HAP-1 (cell line): ENCODE measurements around the gene NPLOC4.

Experiments
- DNase-seq, 2 experiments: peaks; one replicate each; pipeline ENCODE4 v3.0.0-alpha.2; 2016 to 2020; ENCODE audit warnings: low spot score in 2 of 2
- H3K27me3 ChIP-seq: fragments of 250-450 bp; sonication (Bioruptor Pico); 2 replicates; pipeline ENCODE4 v1.5.1; 2020; ENCODE audit warnings: low read depth, mild to moderate bottlenecking, moderate library complexity
- H3K36me3 ChIP-seq: fragments of 250-450 bp; sonication (Bioruptor Pico); replicated peaks from 2 replicates; pipeline ENCODE4 v1.5.1; 2020; ENCODE audit warnings: mild to moderate bottlenecking
- H3K4me1 ChIP-seq: fragments of 250-450 bp; sonication (Bioruptor Pico); 2 replicates; pipeline ENCODE4 v1.5.1; 2020; ENCODE audit warnings: mild to moderate bottlenecking
- H3K4me3 ChIP-seq: fragments of 250-450 bp; sonication (Bioruptor Pico); 2 replicates; pipeline ENCODE4 v1.5.1; 2020; ENCODE audit warnings: mild to moderate bottlenecking, moderate library complexity
- H3K9me3 ChIP-seq: fragments of 250-450 bp; sonication (Bioruptor Pico); 2 replicates; pipeline ENCODE4 v1.5.1; 2020; ENCODE audit warnings: mild to moderate bottlenecking, moderate library complexity
- in situ Hi-C: fragments of 300-500 bp; cut with MboI; formaldehyde crosslinking; loops from 3 replicates; pipeline ENCODE4 v1.14.3; 2020; ENCODE audit warnings: low sequenced_read_pairs, inconsistent platforms, mixed read lengths

The NPLOC4 gene

GRCh38 chr17:81553018-81553615, 83.8 kb downstream of the NPLOC4 start:
- in situ Hi-C loops, result no loop called here
- Histone ChIP-seq H3K9me3 (no peaks in the 10 kb centered on the region), H3K36me3 (peaks cover 41% of the 10 kb centered on the region), H3K4me1 (peaks cover 6% of the 10 kb centered on the region), H3K4me3 (peak overlapping the region; percentile 97), H3K27me3 (no peaks in the 10 kb centered on the region)
- DNase-seq, result peak; percentile 89 to 94

- peak within 1 kb of the TSS; percentile 97 for H3K4me3 ChIP-seq
- peaks cover 6% of the 10 kb centered on the region for H3K4me1 ChIP-seq
- DNase-seq, result peak; percentile 64 to 85
- in situ Hi-C loops, result no loop called here
- no peaks in the 10 kb centered on the region for H3K9me3 ChIP-seq
- peaks cover 43% of the 10 kb centered on the region for H3K36me3 ChIP-seq
- H3K27me3 ChIP-seq, result no peaks in the 10 kb centered on the region
Measured at GRCh38 chr17:81552244-81553017, 84.5 kb downstream of the NPLOC4 start, which contains the start of gene FAAP100. FAAP100 (minus strand) TSS chr17:81552353; CDS start chr17:81552330, 23 bp downstream.

GRCh38 chr17:81551458-81552243, 85.3 kb downstream of the NPLOC4 start:
- peaks cover 43% of the 10 kb centered on the region for H3K36me3 ChIP-seq
- DNase-seq, result no peak
- no peaks in the 10 kb centered on the region for H3K9me3 ChIP-seq
- peaks cover 6% of the 10 kb centered on the region for H3K4me1 ChIP-seq
- in situ Hi-C loops, result no loop called here
- H3K27me3 ChIP-seq, result no peaks in the 10 kb centered on the region
- peak overlapping the region; percentile 97 for H3K4me3 ChIP-seq

DNA sequence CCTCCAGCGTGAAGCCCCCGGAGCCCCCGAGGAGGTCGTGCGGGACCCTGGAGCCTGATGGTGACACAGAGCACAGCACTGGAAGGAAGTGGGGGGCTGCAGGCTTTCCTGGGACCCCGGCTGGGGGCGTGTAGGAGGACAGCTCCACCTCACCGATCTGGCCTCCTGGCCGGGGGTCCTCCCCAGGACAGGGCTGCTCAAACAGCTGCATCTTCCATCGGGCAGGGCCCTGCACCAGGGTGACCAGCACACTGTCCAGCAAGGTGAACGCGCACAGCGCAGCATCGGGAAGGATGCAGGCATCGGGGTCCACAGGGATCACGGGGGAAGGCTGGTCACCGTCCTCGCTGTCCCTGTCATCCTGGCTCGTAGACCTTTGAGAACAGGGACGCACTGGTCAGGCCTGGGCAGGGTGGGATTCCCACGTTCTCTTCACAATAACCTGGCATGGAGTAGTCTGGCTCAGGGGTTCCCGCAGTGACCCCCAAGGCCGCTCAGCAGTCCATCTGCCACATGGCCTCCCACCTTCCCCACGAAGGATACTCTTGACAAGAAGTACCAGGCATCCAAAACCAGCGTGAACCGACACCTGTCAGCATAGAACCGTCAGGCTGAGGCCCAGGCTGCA, 86.0 kb downstream of the NPLOC4 start:
- H3K36me3 ChIP-seq, result peaks cover 46% of the 10 kb centered on the region
- H3K4me1 ChIP-seq, result peaks cover 6% of the 10 kb centered on the region
- H3K4me3 ChIP-seq, result peak overlapping the region; percentile 97
- DNase-seq, result no peak
- in situ Hi-C loops, result no loop called here
- no peaks in the 10 kb centered on the region for H3K9me3 ChIP-seq
- no peaks in the 10 kb centered on the region for H3K27me3 ChIP-seq

DNA sequence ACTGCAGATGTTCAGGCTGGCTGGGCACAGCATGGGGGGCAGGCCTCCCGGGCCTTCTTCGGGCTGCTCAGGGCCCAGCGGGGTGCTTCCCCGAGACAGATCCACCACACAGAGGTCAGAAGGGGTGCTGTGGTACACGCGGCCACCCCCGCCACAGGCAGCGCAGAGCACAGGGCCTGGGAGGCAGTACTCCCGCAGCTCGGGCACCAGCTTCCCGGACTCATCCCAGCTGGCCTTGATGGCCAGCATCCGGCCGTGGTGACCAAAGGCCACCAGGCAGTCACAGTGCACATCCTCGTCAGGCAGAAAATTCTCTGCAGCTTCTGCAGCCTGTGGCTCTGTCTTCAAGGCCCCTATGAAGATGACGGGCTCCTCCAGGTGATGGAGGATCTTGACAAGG, 86.6 kb downstream of the NPLOC4 start:
- H3K27me3 ChIP-seq, result no peaks in the 10 kb centered on the region
- no peaks in the 10 kb centered on the region for H3K9me3 ChIP-seq
- in situ Hi-C loops, result no loop called here
- no peak overlapping the region for H3K4me3 ChIP-seq
- no peak for DNase-seq
- peaks cover 49% of the 10 kb centered on the region for H3K36me3 ChIP-seq
- peaks cover 6% of the 10 kb centered on the region for H3K4me1 ChIP-seq

DNA sequence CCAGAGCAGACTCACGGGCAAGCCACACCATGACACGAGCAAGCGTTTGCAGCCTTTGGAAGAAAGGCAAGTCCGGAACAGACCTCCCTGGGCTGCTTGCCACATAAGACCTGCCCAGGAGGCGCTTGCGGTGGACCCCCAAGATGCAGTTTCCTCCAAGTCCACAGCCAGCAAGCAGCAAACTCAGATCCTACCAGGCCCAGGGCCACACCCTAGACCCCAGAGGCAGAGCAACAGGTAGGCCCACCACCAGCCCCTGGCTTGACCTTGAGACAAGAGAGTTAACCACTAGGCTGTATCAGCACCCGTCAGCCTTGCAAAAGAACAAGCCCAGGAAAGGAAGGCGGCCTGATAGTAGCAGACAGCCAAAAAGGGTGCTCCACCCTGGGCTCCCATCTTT, 87.1 kb downstream of the NPLOC4 start:
- Histone ChIP-seq H3K4me1 (peaks cover 6% of the 10 kb centered on the region), H3K36me3 (peaks cover 49% of the 10 kb centered on the region), H3K9me3 (no peaks in the 10 kb centered on the region), H3K27me3 (no peaks in the 10 kb centered on the region), H3K4me3 (no peak overlapping the region)
- in situ Hi-C loops, result no loop called here
- no peak for DNase-seq

GRCh38 chr17:81549031-81549557, 87.8 kb downstream of the NPLOC4 start:
- no peaks in the 10 kb centered on the region for H3K27me3 ChIP-seq
- H3K4me3 ChIP-seq, result no peak overlapping the region
- in situ Hi-C loops, result no loop called here
- no peaks in the 10 kb centered on the region for H3K9me3 ChIP-seq
- peaks cover 5% of the 10 kb centered on the region for H3K4me1 ChIP-seq
- H3K36me3 ChIP-seq, result peaks cover 56% of the 10 kb centered on the region
- DNase-seq, result no peak

GRCh38 chr17:81547614-81547982, 89.3 kb downstream of the NPLOC4 start:
- DNase-seq, result no peak
- in situ Hi-C loops, result no loop called here

GRCh38 chr17:81546906-81547613, 89.9 kb downstream of the NPLOC4 start:
- H3K4me1 ChIP-seq, result no peaks in the 10 kb centered on the region
- H3K27me3 ChIP-seq, result no peaks in the 10 kb centered on the region
- H3K9me3 ChIP-seq, result no peaks in the 10 kb centered on the region
- DNase-seq, result no peak
- no peak overlapping the region for H3K4me3 ChIP-seq
- H3K36me3 ChIP-seq, result peaks cover 68% of the 10 kb centered on the region
- in situ Hi-C loops, result no loop called here

More at GRCh38 chr17:81547614-81547982, 89.3 kb downstream of the NPLOC4 start:
- Histone ChIP-seq H3K36me3 (peaks cover 68% of the 10 kb centered on the region), H3K9me3 (no peaks in the 10 kb centered on the region), H3K4me1 (no peaks in the 10 kb centered on the region), H3K27me3 (no peaks in the 10 kb centered on the region), H3K4me3 (no peak overlapping the region)

GRCh38 chr17:81545160-81545949, 91.6 kb downstream of the NPLOC4 start:
- H3K4me1 ChIP-seq, result no peaks in the 10 kb centered on the region
- peaks cover 62% of the 10 kb centered on the region for H3K36me3 ChIP-seq
- no peak for DNase-seq
- in situ Hi-C loops, result no loop called here
- no peak overlapping the region for H3K4me3 ChIP-seq
- no peaks in the 10 kb centered on the region for H3K9me3 ChIP-seq
- no peaks in the 10 kb centered on the region for H3K27me3 ChIP-seq

GRCh38 chr17:81544281-81544974, 92.5 kb downstream of the NPLOC4 start:
- Histone ChIP-seq H3K4me3 (no peak overlapping the region), H3K27me3 (no peaks in the 10 kb centered on the region), H3K4me1 (no peaks in the 10 kb centered on the region), H3K9me3 (no peaks in the 10 kb centered on the region), H3K36me3 (peaks cover 55% of the 10 kb centered on the region)
- in situ Hi-C loops, result no loop called here
- DNase-seq, result no peak

DNA sequence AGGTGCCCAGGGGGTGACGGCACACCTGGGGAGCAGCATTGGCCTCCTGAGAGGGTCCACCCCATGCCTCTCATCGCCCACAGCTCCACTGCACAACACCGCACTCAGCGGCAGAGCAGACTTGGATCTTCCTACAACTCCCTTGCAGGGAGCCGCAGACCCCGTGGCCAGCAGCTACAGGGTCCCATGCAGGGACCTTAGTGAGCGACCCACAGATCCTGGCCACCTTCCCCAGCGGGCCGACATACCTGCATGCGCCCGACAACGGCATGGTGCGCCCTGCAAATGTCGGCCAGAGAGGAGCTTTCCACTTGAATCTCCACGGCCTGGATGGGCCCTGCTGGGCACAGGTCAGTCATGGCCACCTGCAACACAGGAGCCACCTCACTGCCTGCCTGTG, 93.2 kb downstream of the NPLOC4 start:
- in situ Hi-C loops, result no loop called here
- Histone ChIP-seq H3K9me3 (no peaks in the 10 kb centered on the region), H3K4me3 (no peak overlapping the region), H3K27me3 (no peaks in the 10 kb centered on the region), H3K36me3 (peaks cover 50% of the 10 kb centered on the region), H3K4me1 (no peaks in the 10 kb centered on the region)
- DNase-seq, result no peak
